HepG2 (cell line): ENCODE results near the gene ARMH4. TPM values are rescaled to one million over a fixed set of nuclear protein-coding genes. Genes with fewer than 3 reads are reported as not detected.

Experiments
- ATAC-seq: fragments of 200-7000 bp; cut with Tn5 transposase; 3 replicates; pipeline ENCODE4 v1.9.1; 2020; ENCODE audit warnings: mild to moderate bottlenecking, moderate library complexity
- BruUV-seq: library from RNA; stranded (reverse); fragments of 400-500 nt; replicated peaks from 2 replicates; lab custom pipeline; 2021; lab: Mats Ljungman, UMichigan
- CTCF ChIA-PET: fragments of 300-600 bp; formaldehyde crosslinking; extraction: SDS; loops from one replicate; lab custom pipeline; 2021; ENCODE audit warnings: low total read pairs, inconsistent platforms, low intra/inter-chr PET ratio; lab: Yijun Ruan, JAX
- POLR2A ChIA-PET: fragments of 350-600 bp; sonication (Branson Sonifier 250); formaldehyde crosslinking; loops from one replicate; lab custom pipeline; 2020; ENCODE audit warnings: antibody characterized with exemption, inconsistent platforms; lab: Yijun Ruan, JAX
- DNase-seq: peaks from one replicate; pipeline ENCODE4 v3.0.0-alpha.2; 2015; ENCODE audit warnings: low spot score
- FAIRE-seq: peaks from 3 replicates; lab custom pipeline; 2011; peaks lifted over from hg19 to GRCh38; lab: Jason Lieb, UNC
- H2AFZ ChIP-seq: one replicate; pipeline ENCODE4 v1.6.1; 2011; ENCODE audit warnings: low read length, inconsistent platforms
- H3K27ac ChIP-seq: fragments of 300-600 bp; 3 replicates; pipeline ENCODE4 v1.8.0; 2011; ENCODE audit warnings: mixed run types, mild to moderate bottlenecking, mixed read lengths, low read length, inconsistent platforms; ENCODE audit not compliant: insufficient read depth; ENCODE audit errors: extremely low read length
- H3K27me3 ChIP-seq, 2 experiments: fragments of 200-600 bp in 1 of 2; 2 replicates in 1 of 2; 3 replicates in 1 of 2; pipeline versions ENCODE4 v1.6.0 to v1.8.0; 2011; ENCODE audit warnings: low read length in 2 of 2, mild to moderate bottlenecking in 2 of 2, moderate library complexity in 2 of 2, inconsistent platforms in 1 of 2; ENCODE audit not compliant: insufficient read depth in 2 of 2, control insufficient read depth in 1 of 2
- H3K36me3 ChIP-seq, 2 experiments: fragments of 200-600 bp in 1 of 2; replicated peaks in 1 of 2; 2 replicates in 1 of 2; 3 replicates in 1 of 2; pipeline versions ENCODE4 v1.5.1 to v1.8.0; 2011; ENCODE audit warnings: low read length in 2 of 2, inconsistent platforms in 1 of 2; ENCODE audit not compliant: insufficient read depth in 2 of 2, control insufficient read depth in 1 of 2
- H3K4me1 ChIP-seq: 2 replicates; pipeline ENCODE4 v1.5.1; 2012; ENCODE audit warnings: low read length, inconsistent platforms; ENCODE audit not compliant: insufficient read depth
- H3K4me2 ChIP-seq: 2 replicates; pipeline ENCODE4 v1.6.0; 2011; ENCODE audit warnings: low read depth, low read length, inconsistent platforms
- H3K4me3 ChIP-seq, 3 experiments: fragments of 200-600 bp in 1 of 3; sonication (generic), shearing (Covaris generic) in 1 of 3; replicated peaks in 1 of 3; 2 replicates each; pipeline ENCODE4 v1.5.1; 2011 to 2016; ENCODE audit warnings: low read length in 3 of 3, inconsistent platforms in 2 of 3, low read depth in 2 of 3, mild to moderate bottlenecking in 2 of 3, control low read depth in 1 of 3, mixed read lengths in 1 of 3; ENCODE audit not compliant: insufficient read depth in 1 of 3
- H3K79me2 ChIP-seq: one replicate; pipeline ENCODE4 v1.6.1; 2011; ENCODE audit warnings: low read length, inconsistent platforms; ENCODE audit not compliant: insufficient read depth
- H3K9ac ChIP-seq: 2 replicates; pipeline ENCODE4 v1.6.0; 2011; ENCODE audit warnings: mild to moderate bottlenecking, low read depth, low read length, inconsistent platforms; ENCODE audit not compliant: insufficient read depth
- H3K9me3 ChIP-seq: 2 replicates; pipeline ENCODE4 v1.5.1; 2012; ENCODE audit warnings: mild to moderate bottlenecking, low read length
- H4K20me1 ChIP-seq: 2 replicates; pipeline ENCODE4 v1.6.0; 2011; ENCODE audit warnings: inconsistent platforms, mild to moderate bottlenecking, low read length, moderate library complexity; ENCODE audit not compliant: insufficient read depth
- DNMT1 ChIP-seq: sonication (generic); formaldehyde crosslinking; IDR thresholded peaks from 2 replicates; pipeline ENCODE4 v1.5.1; 2020; ENCODE audit warnings: mild to moderate bottlenecking, missing genetic modification reagents
- KDM4B ChIP-seq: sonication (generic); formaldehyde crosslinking; IDR thresholded peaks from 2 replicates; pipeline ENCODE4 v1.4.0; 2020; ENCODE audit warnings: missing genetic modification reagents
- PPARG ChIP-seq: conservative IDR thresholded peaks from 2 replicates; pipeline ENCODE4 v1.6.1; 2016; ENCODE audit warnings: missing biosample characterization, missing genetic modification reagents
- STAT6 ChIP-seq: sonication (generic); formaldehyde crosslinking; IDR thresholded peaks from 2 replicates; pipeline ENCODE4 v1.4.0; 2020; ENCODE audit warnings: missing genetic modification reagents, mild to moderate bottlenecking, borderline replicate concordance
- TOE1 ChIP-seq: sonication (generic); formaldehyde crosslinking; IDR thresholded peaks from 2 replicates; pipeline ENCODE4 v1.4.0; 2020; ENCODE audit warnings: mild to moderate bottlenecking, missing genetic modification reagents
- ZEB1 ChIP-seq: IDR thresholded peaks from 2 replicates; pipeline ENCODE4 v1.6.1; 2012; ENCODE audit warnings: mild to moderate bottlenecking, low read depth, inconsistent platforms; ENCODE audit not compliant: insufficient replicate concordance
- ZFYVE20 ChIP-seq: sonication (generic); formaldehyde crosslinking; IDR thresholded peaks from 2 replicates; pipeline ENCODE4 v1.8.0; 2023; ENCODE audit warnings: low read depth, mild to moderate bottlenecking, moderate library complexity, missing genetic modification reagents, borderline replicate concordance
- ZNF251 ChIP-seq: sonication (generic); formaldehyde crosslinking; IDR thresholded peaks from 2 replicates; pipeline ENCODE4 v1.9.0; 2021; ENCODE audit warnings: mild to moderate bottlenecking, missing genetic modification reagents
- ZNF670 ChIP-seq: sonication (generic); formaldehyde crosslinking; IDR thresholded peaks from 2 replicates; pipeline ENCODE4 v1.8.0; 2022; ENCODE audit warnings: mild to moderate bottlenecking, missing genetic modification reagents, borderline replicate concordance
- WGBS: methylation state at CpG from one replicate; pipeline ENCODE4 v1.1.6; 2017; ENCODE audit warnings: low lambda C conversion rate; 5-methylcytosine and 5-hydroxymethylcytosine counted together
- in situ Hi-C: cut with HindIII; loops from 2 replicates; pipeline ENCODE4 v1.10.0; 2017; ENCODE audit warnings: low pct_unique_long_range_greater_than_20kb; ENCODE audit not compliant: extremely low pct_ligation_motif_present
- intact Hi-C: fragments of 100-400 bp; cut with micrococcal nuclease; formaldehyde crosslinking; loops from one replicate; pipeline ENCODE4 v1.10.0; 2022; ENCODE audit not compliant: unreplicated experiment
- polyA plus RNA-seq, 8 experiments: library from polyadenylated mRNA; depleted of rRNA in 3 of 8; stranded (reverse) in 7 of 8; unstranded in 1 of 8; fragments of >200 nt; fragmentation: Illumina TruSeq in 4 of 8; extraction: Trizol in 4 of 8; gene quantifications; 2 replicates each; pipeline versions ENCODE4 v1.2.1 to v1.2.3, GENCODE V29; 2011 to 2016; ENCODE audit warnings: low read depth in 4 of 8, missing spikeins in 1 of 8, mixed read lengths in 1 of 8; ENCODE audit not compliant: insufficient read depth in 1 of 8
- total RNA-seq, 5 experiments: library from RNA; depleted of rRNA; stranded (reverse); fragments of >200 nt; fragmentation: Illumina TruSeq; extraction: Trizol; gene quantifications; 2 replicates each; pipeline ENCODE4 v1.2.3, GENCODE V29; 2016; ENCODE audit warnings: low read depth in 1 of 5

ARMH4 gene
- total and polyA plus RNA-seq, 2 of the 13 experiments (the other 11 are each of a cell fraction or from before 2014, with no cell fraction given) = 0.02 to 0.18 TPM

- intact Hi-C loops = no loop called here
These were observed 91.9 kb downstream of the ARMH4 start for GRCh38 chr14:58060077-58060476.

More at GRCh38 chr14:58060077-58060476, 91.9 kb downstream of the ARMH4 start:
- WGBS = 2% methylated on average over 3 of the region's 3 CpGs
- DNase-seq (no peak), ATAC-seq (no peak), FAIRE-seq (no peak)
- Histone ChIP-seq H3K27ac (no peak overlapping the region), H3K79me2 (no peaks in the 10 kb centered on the region), H3K36me3 (no peaks in the 10 kb centered on the region), H3K9me3 (no peaks in the 10 kb centered on the region), H4K20me1 (no peaks in the 10 kb centered on the region), H3K4me2 (no peak overlapping the region), H3K4me1 (no peaks in the 10 kb centered on the region), H2AFZ (no peak overlapping the region), H3K4me3 (no peak overlapping the region), H3K9ac (no peak overlapping the region), H3K27me3 (0 out of 5 replicates have a peak, but pooled peaks cover 0 to 3% of the 10 kb centered on the region in 2 experiments)
- in situ Hi-C loops = no loop called here
- ChIA-PET POLR2A (no interaction called here), CTCF (no interaction called here)
- BruUV-seq = no TSS peak
- no peak for TF ChIP-seq KDM4B (CRISPR knock-in tag)
- TF ChIP-seq STAT6 (CRISPR knock-in tag) = no peak
- TF ChIP-seq TOE1 = no peak
- TF ChIP-seq ZNF251 (CRISPR knock-in tag) = no peak
- TF ChIP-seq DNMT1 (CRISPR knock-in tag) = no peak
- no peak for TF ChIP-seq ZNF670
- TF ChIP-seq ZFYVE20 (CRISPR knock-in tag) = no peak
- TF ChIP-seq ZEB1 = no peak
- no peak for TF ChIP-seq PPARG
